Measurements from ENCODE around the gene ZMYND8.
A peak's percentile ranks its signal among the peaks of the same experiment; 100 is the strongest.
"Not testable (repeated sequence)": the region's sequence is repeated elsewhere in the genome, so short reads cannot be mapped to it uniquely, and the experiment has no call there.

Gene ZMYND8

DNA sequence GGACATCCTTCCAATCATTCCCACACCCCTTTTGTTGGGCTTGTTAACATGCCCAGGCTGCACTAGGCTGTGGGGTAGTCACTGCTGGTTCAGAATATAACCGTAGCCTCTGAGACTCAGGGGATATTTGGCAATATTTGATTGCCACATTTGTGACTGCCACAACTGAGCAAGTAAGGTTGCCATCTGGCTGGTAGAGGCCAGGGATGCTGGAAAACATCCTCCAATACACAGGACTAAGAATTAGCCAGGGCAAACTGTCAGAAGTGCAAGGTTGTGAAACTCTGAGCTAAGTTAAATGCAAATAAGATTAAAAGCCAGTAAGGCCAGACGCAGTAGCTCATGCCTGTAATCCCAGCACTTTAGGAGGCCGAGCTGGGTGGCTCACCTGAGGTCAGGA, 112.0 kb downstream of the ZMYND8 start:
- peak in 3 of 4 experiments; percentile 34 to 50 (median 36) for DNase-seq

DNA sequence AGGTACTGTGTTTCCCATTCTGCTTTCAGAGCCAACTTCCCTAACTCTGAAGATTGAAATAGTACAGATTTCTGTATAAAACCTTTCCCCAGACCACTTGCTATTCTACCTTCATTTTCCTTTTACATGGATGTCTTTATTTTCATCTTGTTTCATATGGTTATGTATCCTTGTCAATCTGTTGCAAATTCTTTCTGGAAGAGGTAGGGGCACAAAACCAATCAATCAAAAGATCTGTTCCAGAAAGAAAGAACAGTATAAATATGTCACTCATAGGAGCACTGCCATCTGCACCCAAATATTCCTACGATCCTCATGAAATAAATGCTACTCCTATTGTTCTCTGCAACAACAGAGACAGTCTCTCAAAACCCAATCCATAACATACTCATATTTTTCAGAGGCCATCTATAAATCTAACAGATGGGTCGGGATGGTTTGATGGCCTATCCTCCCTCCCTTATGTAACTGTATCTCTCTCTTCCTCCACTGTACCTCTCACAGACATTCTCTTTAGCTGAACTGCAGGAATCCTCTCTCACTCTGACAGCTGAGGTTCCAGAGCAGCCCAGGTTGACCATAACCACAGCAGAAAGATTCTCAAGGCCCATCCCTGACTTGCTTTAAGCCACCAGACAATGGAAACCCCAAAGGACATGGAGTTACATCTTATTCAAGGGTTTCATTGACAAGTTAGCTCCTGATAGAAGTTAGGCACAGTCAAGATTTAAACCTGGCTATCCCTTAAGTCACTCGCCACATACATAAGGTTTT, 112.8 kb downstream of the ZMYND8 start:
- no peak for DNase-seq

DNA sequence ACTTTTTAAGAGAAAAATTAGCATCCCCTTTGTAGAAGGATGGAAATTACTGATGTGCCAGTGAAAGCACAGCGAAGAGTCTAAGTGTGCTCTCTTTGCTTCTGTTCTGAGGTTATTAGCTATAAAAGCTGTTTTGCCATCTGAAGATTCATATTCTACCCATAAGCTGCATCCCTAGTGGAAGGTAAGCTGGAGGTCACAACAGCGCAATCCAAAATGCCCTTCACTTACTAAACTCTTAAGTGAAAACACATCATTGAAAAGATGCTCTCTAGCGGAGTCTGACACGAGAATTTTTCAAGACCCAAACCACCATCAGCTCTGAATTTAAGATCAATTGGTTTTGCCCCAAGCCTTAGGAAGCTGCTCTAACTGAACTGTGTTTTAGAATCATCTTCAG, 113.5 kb downstream of the ZMYND8 start:
- DNase-seq, result no peak

DNA sequence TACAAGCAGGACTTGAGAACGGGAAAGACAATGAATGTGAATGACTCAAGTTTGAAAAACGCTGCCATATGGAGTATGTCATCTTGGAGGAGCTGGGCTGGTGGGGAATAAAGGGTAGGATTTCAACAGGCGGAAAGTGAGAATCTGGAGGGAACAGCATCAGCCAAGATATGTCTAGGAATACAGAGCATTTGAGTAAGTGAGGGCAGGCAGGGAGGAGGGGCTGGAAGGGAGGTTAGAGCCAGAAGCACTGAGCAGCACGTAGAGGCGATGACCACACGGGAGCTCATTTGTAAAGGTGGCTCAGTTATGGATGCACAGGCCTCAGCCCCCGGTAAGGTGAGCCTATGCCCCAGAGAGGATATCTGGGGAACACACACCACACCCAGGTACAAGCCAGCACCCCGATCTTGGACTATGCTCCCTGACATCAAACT, 115.1 kb downstream of the ZMYND8 start:
- no peak for DNase-seq

DNA sequence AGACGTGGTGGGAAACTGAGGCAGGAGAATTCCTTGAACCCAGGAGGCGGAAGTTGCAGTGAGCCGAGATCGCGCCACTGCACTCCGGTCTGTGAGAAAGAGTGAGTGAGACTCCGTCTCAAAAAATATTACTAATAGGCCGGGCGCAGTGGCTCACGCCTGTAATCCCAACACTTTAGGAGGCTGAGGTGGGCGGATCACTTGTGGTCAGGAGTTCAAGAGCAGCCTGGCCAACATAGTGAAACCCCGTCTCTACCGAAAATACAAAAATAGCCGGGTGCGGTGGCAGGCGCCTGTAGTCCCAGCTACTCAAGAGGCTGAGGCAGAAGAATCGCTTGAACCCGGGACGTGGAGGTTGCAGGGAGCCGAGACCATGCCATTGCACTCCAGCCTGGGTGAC, 116.4 kb downstream of the ZMYND8 start:
- not testable (repeated sequence) for DNase-seq

DNA sequence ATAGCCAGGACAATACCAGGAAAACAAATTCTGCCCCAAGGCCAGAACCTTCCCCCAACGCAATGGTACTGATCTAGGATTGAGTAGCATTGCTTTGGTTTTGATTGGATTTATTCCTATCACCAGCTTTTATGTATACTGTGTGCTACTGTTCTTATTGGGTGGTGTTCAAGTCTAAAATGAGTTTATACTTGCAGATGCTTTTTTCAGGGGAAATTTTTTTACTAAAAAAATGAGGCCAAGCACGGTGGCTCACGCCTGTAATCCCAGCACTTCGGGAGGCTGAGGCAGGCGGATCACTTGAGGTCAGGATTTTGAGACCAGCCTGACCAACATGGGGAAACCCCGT, 116.8 kb downstream of the ZMYND8 start:
- DNase-seq, result no peak

DNA sequence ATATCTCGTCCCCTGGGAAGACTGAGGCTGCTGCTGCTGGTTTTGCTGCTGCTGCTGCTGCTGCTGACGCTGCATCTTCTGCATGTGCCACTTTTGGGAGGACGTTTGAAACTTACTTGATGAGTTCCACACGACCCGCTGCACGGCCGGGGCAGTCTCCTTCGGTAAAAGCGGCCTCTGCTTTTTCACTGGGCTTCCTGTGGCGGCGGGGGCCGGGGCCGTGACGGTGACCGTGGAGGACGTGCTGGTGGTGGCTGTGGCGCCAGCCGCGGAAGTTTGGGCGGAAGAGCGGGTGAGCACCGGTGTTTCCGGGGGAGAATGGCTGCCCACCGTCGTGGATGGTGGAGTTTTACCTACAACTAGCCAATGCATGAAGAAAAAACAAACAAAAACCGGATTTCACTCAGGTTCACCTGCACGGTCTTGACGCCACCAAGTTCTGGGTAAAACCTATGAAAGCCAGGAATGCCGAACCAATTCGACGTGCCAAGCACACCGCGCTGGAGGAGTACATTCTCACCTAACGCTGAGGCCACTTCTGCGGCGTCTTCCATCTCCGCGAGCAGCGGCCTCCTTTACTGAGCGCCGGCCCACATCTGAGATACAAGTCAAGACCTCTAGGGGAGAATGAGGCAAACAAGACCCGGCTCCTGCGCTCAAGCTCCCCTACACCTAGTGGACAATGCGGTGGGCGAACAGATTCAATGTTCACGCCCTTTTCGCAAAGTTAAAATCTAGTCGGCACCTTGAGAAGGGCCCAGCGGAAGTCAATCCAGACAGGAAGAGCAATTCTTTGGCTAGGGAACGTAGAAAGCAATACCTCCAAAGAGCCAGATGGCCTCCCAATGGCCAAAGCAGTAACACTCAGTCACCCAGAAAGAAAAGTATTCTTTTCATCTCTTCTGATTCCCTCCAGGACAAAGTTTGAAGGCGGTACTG, 117.5 kb downstream of the ZMYND8 start:
- no peak for DNase-seq

DNA sequence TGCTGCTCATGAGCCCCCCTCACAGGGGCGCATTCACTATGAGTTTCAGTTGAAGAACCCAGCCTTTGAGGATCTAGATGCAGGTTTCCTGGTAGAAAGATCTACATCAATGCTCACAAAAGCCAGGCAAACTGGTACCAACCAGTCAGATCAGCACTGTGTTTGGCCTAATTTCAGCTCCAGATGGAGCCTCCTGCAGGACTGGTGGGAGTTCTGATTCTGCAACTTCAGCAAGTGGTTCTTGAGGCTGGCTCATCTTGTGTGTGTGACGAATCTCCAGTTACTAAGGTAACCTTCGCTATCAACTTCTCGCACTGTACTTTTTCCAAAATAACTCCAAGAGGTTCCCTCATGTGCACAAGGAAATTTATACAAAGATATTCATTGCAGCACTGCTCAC, 118.8 kb downstream of the ZMYND8 start:
- no peak for DNase-seq

DNA sequence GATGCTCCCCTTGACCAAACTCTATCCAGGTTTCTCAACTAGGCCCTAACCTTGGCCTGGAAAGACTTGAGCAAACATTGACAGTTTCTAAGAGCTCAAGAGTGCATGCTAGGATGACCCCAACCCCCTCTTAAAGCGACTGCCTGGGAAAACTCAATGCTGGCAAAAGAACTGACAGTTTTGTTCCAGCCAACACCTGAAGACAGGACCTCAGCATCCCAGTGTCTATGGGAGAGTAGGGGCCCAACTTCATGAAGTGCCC, 119.9 kb downstream of the ZMYND8 start:
- no peak for DNase-seq

DNA sequence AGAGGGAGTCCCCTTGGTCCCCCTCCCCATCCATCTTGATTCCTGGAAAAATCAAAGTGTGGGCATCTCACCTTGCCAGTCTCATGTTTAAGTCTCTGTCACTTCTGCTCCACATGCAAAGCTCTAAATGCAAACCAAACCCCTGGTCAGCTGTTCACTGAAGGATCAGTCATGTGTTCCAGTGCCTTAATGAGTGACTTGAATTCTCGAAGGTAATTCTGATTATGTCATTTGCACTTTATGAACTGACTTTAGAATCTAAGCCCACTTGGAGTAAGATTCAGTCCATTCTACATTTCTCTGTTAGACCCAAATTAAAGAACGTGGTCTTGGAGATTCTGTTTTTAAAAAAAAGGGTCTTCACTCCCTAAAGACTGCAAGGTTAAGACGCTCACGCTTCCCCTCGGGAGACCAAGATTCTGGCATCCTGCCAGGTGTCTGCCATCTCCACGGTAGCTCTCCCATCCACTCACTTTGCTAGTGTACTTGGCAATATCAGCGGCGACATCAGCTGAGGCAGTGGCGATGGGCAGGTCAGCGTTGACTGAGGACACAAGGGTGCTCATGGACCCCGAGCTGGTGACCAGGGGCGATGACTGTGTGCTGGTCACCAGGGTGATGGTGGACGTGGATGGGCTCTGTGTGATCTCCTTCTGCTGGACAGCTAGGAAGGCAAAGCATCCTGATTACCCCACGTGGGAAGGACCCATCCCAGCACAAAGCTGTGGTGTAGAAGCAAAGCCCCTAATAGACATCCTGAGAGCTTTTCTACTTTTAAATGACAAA, 120.5 kb downstream of the ZMYND8 start:
- DNase-seq, result no peak

DNA sequence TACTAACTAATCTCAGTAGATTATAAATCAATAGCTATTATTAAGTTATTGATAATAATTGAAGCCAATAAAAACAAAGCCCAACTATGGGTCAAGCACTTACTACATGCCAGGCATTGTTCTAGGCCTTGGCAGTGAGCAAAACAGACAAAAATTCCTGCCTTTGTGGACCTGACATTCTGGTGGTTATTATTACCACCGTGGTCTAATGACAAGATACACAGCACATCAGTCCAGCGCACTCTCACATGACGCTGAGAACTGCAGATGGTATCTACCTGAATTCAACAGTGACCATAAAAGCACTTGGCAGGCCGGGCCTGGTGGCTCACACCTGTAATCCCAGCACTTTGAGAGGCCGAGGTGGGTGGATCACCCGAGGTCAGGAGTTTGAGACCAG, 121.4 kb downstream of the ZMYND8 start:
- DNase-seq, result no peak

DNA sequence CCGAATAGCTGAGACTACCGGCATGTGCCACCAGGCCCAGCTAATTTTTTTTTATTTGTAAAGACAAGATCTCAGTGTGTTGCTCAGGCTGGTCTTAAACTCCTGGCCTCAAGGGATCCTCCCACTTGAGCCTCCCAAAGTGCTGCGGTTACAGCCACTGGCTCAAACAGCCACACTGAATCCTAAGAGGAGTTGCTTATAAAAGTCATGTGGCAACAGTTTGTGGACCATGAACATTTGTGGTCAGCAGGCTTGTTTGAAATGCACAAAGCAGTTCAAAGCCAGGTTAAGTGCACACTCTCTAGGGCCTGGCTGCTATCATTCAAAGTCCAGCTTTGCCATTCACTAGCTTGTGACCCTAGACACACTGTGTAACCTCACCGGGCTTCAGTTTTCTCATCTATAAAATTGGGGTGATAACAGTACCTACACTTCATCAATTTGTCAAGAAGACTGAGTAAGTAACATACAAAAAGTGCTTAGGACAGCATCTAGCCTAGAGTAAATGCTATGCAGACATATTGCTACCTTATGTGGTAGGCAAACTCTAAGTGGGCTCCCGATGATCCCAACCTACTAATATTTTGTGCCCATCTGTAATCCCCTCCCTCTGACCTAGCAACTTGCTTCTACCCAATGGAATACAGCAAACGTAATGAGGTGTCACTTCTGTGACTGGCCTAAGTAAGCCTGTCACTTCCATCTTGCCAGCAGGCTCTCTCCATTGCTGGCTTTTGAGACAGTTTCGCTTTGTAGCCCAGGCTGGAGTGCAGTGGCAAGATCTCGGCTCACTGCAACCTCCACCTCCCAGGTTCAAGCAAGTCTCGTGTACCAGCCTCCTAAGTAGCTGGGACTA, 122.9 kb downstream of the ZMYND8 start:
- DNase-seq, result no peak

DNA sequence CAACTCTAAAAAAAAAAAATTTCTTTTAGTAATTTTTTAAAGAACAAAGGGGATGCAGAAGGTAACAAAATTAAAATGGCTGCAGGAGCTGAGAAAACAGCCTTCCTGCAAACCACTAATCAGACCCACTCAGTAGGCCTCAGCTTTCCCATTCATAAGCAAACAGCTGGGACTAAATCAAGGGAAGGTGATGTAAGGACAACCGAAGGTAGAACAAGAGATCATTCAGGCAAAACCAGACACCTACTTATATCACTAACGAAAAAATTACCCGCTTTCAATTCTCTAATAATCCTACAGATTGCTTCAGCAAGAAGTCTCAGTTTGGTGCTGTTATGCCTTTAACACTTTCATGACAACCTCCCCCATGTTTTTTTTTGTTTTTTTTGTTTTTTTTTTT, 124.0 kb downstream of the ZMYND8 start:
- no peak for DNase-seq

DNA sequence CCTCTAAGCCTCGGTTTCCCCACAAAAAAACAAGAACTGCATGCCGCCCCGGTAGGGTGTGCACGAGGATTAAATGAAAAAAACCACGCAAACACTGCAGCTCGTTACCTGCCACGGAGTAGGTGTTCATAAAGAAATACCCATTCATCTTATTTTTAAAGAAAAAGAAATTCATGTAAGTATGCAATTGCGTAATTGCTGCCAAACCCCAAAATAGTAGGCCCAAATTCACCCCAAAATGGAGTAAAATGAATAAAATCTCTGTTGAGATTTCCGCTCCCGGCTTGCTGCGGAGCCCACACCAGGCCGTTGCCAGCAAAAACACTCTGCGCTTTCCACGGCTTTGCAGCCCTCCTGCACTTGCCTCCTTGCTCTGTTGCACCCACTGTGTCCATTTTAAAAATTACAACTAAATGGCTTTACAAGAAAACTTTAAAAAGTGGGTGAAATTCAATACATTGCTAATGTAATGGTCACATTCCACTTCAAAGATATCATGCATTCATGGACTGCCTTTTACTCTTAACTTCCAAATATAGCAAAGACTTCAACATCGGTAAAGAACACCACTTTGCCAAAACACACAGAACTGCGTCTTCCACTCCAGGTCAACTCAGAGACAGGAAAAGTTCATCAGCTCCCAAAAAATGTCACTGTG, 125.0 kb downstream of the ZMYND8 start:
- no peak for DNase-seq

DNA sequence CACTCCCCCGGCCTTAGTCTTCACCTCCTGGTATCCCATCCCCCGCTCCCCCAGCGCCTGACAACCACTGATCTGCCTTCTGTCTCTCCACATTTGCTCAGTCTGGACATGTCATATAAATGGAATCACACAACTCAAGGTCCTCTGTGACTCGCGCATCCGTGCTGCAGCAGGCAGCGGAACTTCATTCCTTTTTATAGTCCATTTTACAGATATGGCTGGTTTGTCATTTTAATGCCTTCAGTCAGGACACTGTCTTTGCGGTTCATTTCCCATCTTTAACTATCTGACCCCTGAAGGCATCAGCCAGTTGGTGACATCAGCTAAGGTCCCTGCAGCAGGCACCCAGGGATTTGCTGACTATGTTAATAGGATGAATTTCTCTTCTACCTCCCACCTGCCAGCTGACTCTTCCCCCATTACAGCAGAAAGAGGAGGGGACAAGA, 125.7 kb downstream of the ZMYND8 start:
- DNase-seq, result peak in 1 of 4 experiments; percentile 7

DNA sequence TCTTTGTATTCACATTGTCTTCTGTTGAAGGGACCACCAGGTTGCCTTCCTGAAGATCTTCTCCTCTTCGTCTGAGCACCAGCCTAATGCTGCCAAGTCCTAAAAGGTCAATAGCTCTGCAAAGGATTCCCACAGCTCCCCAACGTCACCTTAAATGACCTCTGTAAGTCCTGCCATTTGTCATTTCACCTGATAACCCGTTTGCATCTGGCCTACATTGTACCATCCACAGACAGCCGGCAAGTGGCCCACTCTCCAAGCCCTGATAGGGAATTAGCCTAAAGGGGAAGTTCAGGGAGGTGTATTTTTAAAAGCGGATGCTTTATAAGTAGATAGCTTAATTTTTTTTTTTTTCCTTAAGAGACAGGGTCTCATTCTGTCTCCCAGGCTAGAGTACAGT, 127.8 kb downstream of the ZMYND8 start:
- DNase-seq, result no peak

DNA sequence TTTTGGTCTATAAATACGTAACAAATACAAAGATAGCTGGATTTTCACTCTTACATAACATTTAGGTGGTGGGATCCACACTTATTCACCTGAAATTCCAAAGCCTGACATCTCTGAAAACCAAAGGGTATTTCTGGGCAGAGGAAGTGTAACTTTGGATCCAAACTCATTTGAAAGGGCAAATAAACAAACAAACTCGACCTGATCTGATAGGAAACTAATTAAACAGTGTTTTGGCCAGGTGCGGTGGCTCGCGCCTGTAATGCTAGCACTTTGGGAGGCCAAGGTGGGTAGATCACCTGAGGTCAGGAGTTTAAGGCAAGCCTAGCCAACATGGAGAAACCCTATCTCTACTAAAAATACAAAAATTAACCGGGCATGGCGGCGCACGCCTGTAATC, 128.9 kb downstream of the ZMYND8 start:
- no peak for DNase-seq

DNA sequence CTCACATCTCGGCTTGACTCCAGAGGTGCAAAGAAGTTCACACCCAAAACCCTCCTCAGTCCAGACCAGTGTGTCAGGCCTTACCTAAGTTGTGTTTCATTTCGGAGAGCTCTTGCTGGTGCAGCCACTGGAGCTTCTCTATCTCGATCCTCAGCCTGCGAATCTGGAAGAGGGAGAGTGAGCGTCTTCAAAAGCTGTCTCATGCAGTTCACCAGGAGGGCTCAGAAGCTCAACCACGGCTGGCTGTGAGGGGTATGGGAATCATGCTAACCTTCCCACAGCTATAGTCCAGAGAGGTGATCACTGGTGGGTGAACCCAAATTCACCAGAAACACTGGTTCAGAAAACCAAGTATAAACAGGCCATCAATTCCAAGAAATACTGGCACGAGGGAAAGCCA, 129.4 kb downstream of the ZMYND8 start:
- DNase-seq, result no peak

DNA sequence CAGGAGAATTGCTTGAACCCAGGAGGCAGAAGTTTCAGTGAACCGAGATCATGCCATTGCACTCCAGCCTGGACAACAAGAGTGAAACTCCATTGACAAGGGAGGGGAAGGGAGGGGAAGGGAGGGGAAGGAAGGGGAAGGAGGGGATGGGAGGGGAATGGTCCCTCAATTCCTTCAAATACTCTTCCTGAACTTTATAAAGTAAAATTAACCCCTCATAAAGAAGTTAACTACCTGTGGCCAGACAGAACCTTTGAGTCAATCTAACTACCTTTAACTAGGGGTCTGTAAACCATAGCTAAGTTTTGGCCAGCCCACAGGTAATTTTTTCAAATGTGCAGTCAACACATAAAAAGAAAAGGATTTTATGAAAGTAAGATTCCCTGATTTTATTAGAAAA, 131.0 kb downstream of the ZMYND8 start:
- DNase-seq, result no peak

DNA sequence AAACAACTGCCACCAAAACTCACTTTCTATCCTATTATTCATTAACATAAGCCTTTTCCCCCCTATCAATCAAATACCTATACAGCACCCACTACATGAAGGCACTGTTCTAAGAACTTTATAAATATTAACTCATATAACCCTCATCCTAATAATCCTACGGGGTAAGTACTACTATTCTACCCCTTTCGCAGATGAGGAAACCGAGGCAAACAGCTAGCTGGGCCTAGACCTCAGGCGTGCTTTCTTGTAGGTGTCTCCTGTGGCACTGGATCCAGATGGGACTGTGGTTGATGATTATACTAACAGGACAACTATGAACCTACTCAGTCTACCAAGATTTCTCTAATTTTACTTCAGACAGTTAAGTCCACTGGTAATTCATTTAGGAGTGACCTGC, 131.6 kb downstream of the ZMYND8 start:
- no peak for DNase-seq

DNA sequence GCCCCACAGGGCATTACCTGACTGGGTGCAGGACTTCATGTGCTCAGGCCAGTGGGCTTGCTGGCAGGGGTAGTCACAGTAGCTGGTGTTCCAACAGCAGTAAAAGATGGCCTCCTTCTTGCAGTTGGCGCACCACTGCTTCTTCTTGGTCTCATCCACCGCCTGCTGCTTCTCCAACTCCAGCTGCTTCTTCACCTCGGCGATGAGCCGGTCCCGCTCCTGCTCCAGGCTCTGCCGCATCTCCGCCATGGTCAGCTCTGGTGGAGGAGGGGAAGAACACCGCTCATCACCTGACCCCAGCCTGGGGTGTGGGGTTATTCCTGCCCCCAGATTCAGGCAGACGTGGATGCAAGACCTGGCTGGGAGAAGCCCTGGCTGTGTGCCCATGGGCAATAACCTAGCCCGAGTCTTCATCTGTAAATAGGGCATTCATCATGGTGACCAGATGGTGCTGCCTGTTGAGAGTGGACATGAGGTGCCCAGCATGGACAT, 132.2 kb downstream of the ZMYND8 start:
- no peak for DNase-seq

DNA sequence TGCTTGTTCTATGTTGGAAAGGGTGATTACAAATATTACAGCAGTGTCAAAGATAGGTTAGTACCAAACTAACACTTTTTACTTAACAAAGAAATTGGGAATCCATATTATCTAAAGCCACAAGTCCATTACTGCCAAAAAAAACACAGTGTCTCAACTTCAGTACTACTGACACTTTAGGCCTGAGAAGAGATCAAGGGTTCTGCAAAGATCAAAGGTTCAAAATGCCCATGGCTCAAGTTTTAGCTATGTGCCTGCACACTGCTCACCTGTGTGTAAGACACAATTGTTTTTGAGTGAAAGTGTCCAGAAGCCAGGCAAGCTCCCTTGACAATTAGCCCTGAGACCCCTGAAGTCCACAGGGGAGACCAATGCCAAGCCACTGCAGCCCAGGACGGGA, 132.6 kb downstream of the ZMYND8 start:
- DNase-seq, result no peak
